Ishikawa (cell line): Measurements from ENCODE around the gene BARHL2.

Source experiments
- CEBPB ChIP-seq: IDR thresholded peaks from 2 replicates; pipeline ENCODE4 v1.6.1; 2012
- CREB1 ChIP-seq: IDR thresholded peaks from 2 replicates; pipeline ENCODE4 v1.6.1; 2012; ENCODE audit warnings: low read depth
- EGR1 ChIP-seq: IDR thresholded peaks from 2 replicates; pipeline ENCODE4 v1.6.1; 2012
- EP300 ChIP-seq: IDR thresholded peaks from 2 replicates; pipeline ENCODE4 v1.6.1; 2012; ENCODE audit warnings: borderline replicate concordance
- FOXM1 ChIP-seq: IDR thresholded peaks from 2 replicates; pipeline ENCODE4 v1.6.1; 2012; ENCODE audit warnings: low read depth, borderline replicate concordance
- MAX ChIP-seq: IDR thresholded peaks from 2 replicates; pipeline ENCODE4 v1.6.1; 2012
- NFIC ChIP-seq: IDR thresholded peaks from 2 replicates; pipeline ENCODE4 v1.6.1; 2012
- RAD21 ChIP-seq: IDR thresholded peaks from 2 replicates; pipeline ENCODE4 v1.6.1; 2012; ENCODE audit warnings: low read depth
- REST ChIP-seq: IDR thresholded peaks from 2 replicates; pipeline ENCODE4 v1.6.1; 2012; ENCODE audit warnings: low read depth, mild to moderate bottlenecking
- TAF1 ChIP-seq: IDR thresholded peaks from 2 replicates; pipeline ENCODE4 v1.6.1; 2012; ENCODE audit warnings: low read depth, mild to moderate bottlenecking
- TCF12 ChIP-seq: IDR thresholded peaks from 2 replicates; pipeline ENCODE4 v1.6.1; 2012; ENCODE audit warnings: low read depth
- TEAD4 ChIP-seq: IDR thresholded peaks from 2 replicates; pipeline ENCODE4 v1.6.1; 2012
- USF1 ChIP-seq: IDR thresholded peaks from 2 replicates; pipeline ENCODE4 v1.6.1; 2012
- YY1 ChIP-seq: IDR thresholded peaks from 2 replicates; pipeline ENCODE4 v1.6.1; 2012; ENCODE audit warnings: low read depth
- ZBTB7A ChIP-seq: IDR thresholded peaks from 2 replicates; pipeline ENCODE4 v1.6.1; 2012; ENCODE audit warnings: low read depth

The BARHL2 gene

GRCh38 chr1:90712153-90712856 lies 4.8 kb downstream of the BARHL2 start:
- TF ChIP-seq MAX (no peak), USF1 (no peak), NFIC (no peak), CREB1 (no peak), YY1 (no peak), TEAD4 (no peak), CEBPB (no peak), RAD21 (no peak)

GRCh38 chr1:90711696-90712095 lies 5.4 kb downstream of the BARHL2 start:
- TF ChIP-seq TAF1 (no peak), USF1 (no peak), CEBPB (no peak), TCF12 (no peak), REST (no peak), MAX (no peak), FOXM1 (no peak), NFIC (no peak), EP300 (no peak), YY1 (no peak), CREB1 (no peak), TEAD4 (no peak), RAD21 (no peak), ZBTB7A (no peak), EGR1 (no peak)

GRCh38 chr1:90710579-90711536 lies 6.2 kb downstream of the BARHL2 start:
- TF ChIP-seq FOXM1 (no peak), CEBPB (no peak), MAX (no peak), RAD21 (no peak), USF1 (no peak), EGR1 (no peak), REST (no peak)

GRCh38 chr1:90709535-90709934 lies 7.6 kb downstream of the BARHL2 start:
- no peak for TF ChIP-seq TAF1
- TF ChIP-seq EP300, result no peak
- no peak for TF ChIP-seq NFIC

- no peak for TF ChIP-seq CREB1
- TF ChIP-seq TEAD4, result no peak
- TF ChIP-seq TAF1, result no peak
- no peak for TF ChIP-seq EP300
- no peak for TF ChIP-seq TCF12
- TF ChIP-seq REST, result no peak
- no peak for TF ChIP-seq ZBTB7A
- no peak for TF ChIP-seq CEBPB
- no peak for TF ChIP-seq RAD21
- TF ChIP-seq MAX, result no peak
- no peak for TF ChIP-seq YY1
- no peak for TF ChIP-seq EGR1
- TF ChIP-seq FOXM1, result no peak
- TF ChIP-seq USF1, result no peak
- no peak for TF ChIP-seq NFIC
These were observed 8.3 kb downstream of the BARHL2 start for GRCh38 chr1:90708826-90709225.
